ENCODE measurements around the gene M1AP. TPM values are rescaled to one million over a fixed set of nuclear protein-coding genes. Genes with fewer than 3 reads are reported as not detected.

The M1AP gene
- total and polyA plus RNA-seq, 11 donors = 0.07 to 0.88 (median 0.21) TPM; not detected in 6

- H3K4me3 ChIP-seq = peak overlapping the region; percentile 62 to 88 (median 73)
- no peak for DNase-seq
- no peak for TF ChIP-seq POLR2A (IDR thresholded peaks at IDR 0.05)
- TF ChIP-seq, protein P1, sequence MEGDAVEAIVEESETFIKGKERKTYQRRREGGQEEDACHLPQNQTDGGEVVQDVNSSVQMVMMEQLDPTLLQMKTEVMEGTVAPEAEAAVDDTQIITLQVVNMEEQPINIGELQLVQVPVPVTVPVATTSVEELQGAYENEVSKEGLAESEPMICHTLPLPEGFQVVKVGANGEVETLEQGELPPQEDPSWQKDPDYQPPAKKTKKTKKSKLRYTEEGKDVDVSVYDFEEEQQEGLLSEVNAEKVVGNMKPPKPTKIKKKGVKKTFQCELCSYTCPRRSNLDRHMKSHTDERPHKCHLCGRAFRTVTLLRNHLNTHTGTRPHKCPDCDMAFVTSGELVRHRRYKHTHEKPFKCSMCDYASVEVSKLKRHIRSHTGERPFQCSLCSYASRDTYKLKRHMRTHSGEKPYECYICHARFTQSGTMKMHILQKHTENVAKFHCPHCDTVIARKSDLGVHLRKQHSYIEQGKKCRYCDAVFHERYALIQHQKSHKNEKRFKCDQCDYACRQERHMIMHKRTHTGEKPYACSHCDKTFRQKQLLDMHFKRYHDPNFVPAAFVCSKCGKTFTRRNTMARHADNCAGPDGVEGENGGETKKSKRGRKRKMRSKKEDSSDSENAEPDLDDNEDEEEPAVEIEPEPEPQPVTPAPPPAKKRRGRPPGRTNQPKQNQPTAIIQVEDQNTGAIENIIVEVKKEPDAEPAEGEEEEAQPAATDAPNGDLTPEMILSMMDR (IDR thresholded peaks at IDR 0.05) = no peak
- no peak overlapping the region for H3K27ac ChIP-seq
- H3K36me3 ChIP-seq = peaks cover 0 to 5% (median 0%) of the 10 kb centered on the region in 9 donors
- H3K4me1 ChIP-seq = peaks cover 0 to 13% (median 7%) of the 10 kb centered on the region in 12 donors
- H3K9me3 ChIP-seq = no peaks in the 10 kb centered on the region
- 12 to 17% (median 14%) methylated on average over 15 of the region's 15 CpGs for WGBS, 4 donors
- peaks cover 0 to 14% (median 4%) of the 10 kb centered on the region in 9 donors for H3K27me3 ChIP-seq
- peak in 3 of 4 donors; percentile 1 to 6 (median 2) for ATAC-seq
- intact Hi-C loops (cut with DNase I) = no loop called here
Measured at GRCh38 chr2:74653589-74653984, 5.5 kb upstream of the M1AP start.

DNA sequence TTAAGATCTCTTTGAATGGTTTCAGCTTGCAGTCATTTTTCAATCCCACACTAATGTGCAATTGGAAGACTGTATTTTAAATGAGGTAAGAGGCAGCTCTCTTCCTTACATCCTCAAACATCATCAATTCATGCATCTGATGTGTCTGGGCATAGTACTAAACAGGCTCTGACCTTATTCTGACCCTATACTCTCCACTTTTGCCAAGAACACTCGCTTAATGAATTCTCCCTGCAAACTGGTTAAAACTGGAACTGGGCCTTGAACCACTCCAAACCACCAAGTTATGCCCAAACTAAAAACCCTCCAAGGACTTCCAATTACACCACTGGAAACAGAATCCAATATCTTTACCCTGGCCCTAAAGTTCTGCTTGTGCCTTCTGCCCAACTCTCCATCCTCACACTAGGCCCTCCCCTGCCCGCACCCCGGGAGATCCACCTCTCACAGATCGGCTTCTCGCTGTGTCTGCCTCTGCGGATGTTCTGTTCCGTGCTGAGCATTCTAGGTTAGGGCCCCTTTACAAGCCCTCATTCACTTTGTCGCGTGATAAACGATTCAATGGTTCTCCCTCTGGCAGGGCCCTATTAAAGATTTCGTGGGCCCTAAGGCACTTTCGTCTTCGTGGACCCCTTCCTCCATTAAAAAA lies 1.2 kb downstream of the M1AP start:
- H3K27me3 ChIP-seq = peaks cover 6 to 57% (median 18%) of the 10 kb centered on the region in 9 donors
- WGBS, 4 donors = 94 to 97% (median 96%) methylated on average over 13 of the region's 13 CpGs
- no peak for DNase-seq
- no peaks in the 10 kb centered on the region for H3K36me3 ChIP-seq
- TF ChIP-seq, protein P1 (IDR thresholded peaks at IDR 0.05) = no peak
- TF ChIP-seq POLR2A (IDR thresholded peaks at IDR 0.05) = no peak
- H3K4me1 ChIP-seq = peaks cover 0 to 7% (median 0%) of the 10 kb centered on the region in 12 donors
- no peak overlapping the region for H3K4me3 ChIP-seq
- intact Hi-C loops (cut with DNase I) = no loop called here
- ATAC-seq = no peak
- no peak overlapping the region for H3K27ac ChIP-seq
- no peaks in the 10 kb centered on the region for H3K9me3 ChIP-seq

GRCh38 chr2:74646201-74646600 lies 1.9 kb downstream of the M1AP start:
- Histone ChIP-seq H3K4me3 (no peak overlapping the region), H3K4me1 (peaks cover 0 to 7% (median 0%) of the 10 kb centered on the region in 12 donors), H3K36me3 (no peaks in the 10 kb centered on the region), H3K27ac (no peak overlapping the region), H3K9me3 (no peaks in the 10 kb centered on the region), H3K27me3 (peaks cover 6 to 57% (median 18%) of the 10 kb centered on the region in 9 donors)
- DNase-seq (no peak), ATAC-seq (no peak)
- intact Hi-C loops (cut with DNase I) = no loop called here
- 36 to 63% (median 56%) methylated on average over 2 of the region's 2 CpGs for WGBS, 4 donors
- TF ChIP-seq, protein P1 (IDR thresholded peaks at IDR 0.05) = no peak
- TF ChIP-seq POLR2A (IDR thresholded peaks at IDR 0.05) = no peak

- H3K36me3 ChIP-seq = no peaks in the 10 kb centered on the region
- ATAC-seq = no peak
- no peaks in the 10 kb centered on the region for H3K9me3 ChIP-seq
- no peak for DNase-seq
- H3K4me1 ChIP-seq = peaks cover 0 to 7% (median 0%) of the 10 kb centered on the region in 12 donors
- TF ChIP-seq POLR2A (IDR thresholded peaks at IDR 0.05) = no peak
- TF ChIP-seq, protein P1 (IDR thresholded peaks at IDR 0.05) = no peak
- H3K27me3 ChIP-seq = peaks cover 6 to 57% (median 18%) of the 10 kb centered on the region in 9 donors
- 74 to 77% (median 76%) methylated on average over 4 of the region's 4 CpGs for WGBS, 4 donors
- intact Hi-C loops (cut with DNase I) = no loop called here
- no peak overlapping the region for H3K4me3 ChIP-seq
- no peak overlapping the region for H3K27ac ChIP-seq
Measured at GRCh38 chr2:74645344-74645743, 2.8 kb downstream of the M1AP start.

Data from heart left ventricle (tissue), 16 donors.